HepG2 (cell line): ENCODE data around the gene SDR39U1. TPM values are rescaled to one million over a fixed set of nuclear protein-coding genes. Genes with fewer than 3 reads are reported as not detected.
A peak's percentile ranks its signal among the peaks of the same experiment; 100 is the strongest.

Experiments used
- AKAP8 ChIP-seq: sonication (generic); formaldehyde crosslinking; IDR thresholded peaks from 2 replicates; pipeline ENCODE4 v1.5.1; 2020; ENCODE audit warnings: mild to moderate bottlenecking, missing genetic modification reagents
- IRX3 ChIP-seq: sonication (generic); formaldehyde crosslinking; IDR thresholded peaks from 2 replicates; pipeline ENCODE4 v1.8.1; 2023; ENCODE audit warnings: mild to moderate bottlenecking, low read depth, missing genetic modification reagents, borderline replicate concordance
- KDM6A ChIP-seq: IDR thresholded peaks from 2 replicates; pipeline ENCODE4 v1.6.1; 2016; ENCODE audit warnings: low read depth
- LCORL ChIP-seq, 2 experiments: fragments of 450-650 bp in 1 of 2; sonication (generic) in 1 of 2; formaldehyde crosslinking in 1 of 2; IDR thresholded peaks; 2 replicates each; pipeline versions ENCODE4 v1.5.0 to v1.6.1; 2017 to 2020; ENCODE audit warnings: antibody characterized with exemption in 1 of 2, missing genetic modification reagents in 1 of 2
- MEIS2 ChIP-seq: sonication (generic); formaldehyde crosslinking; IDR thresholded peaks from 2 replicates; pipeline ENCODE4 v1.9.0; 2021; ENCODE audit warnings: mild to moderate bottlenecking, missing genetic modification reagents
- MTA3 ChIP-seq: sonication (generic); formaldehyde crosslinking; IDR thresholded peaks from 2 replicates; pipeline ENCODE4 v1.4.0; 2020; ENCODE audit warnings: missing genetic modification reagents
- NBN ChIP-seq: fragments of 450-650 bp; conservative IDR thresholded peaks from 2 replicates; pipeline ENCODE4 v1.6.1; 2017
- NR2C2 ChIP-seq: sonication (generic); formaldehyde crosslinking; IDR thresholded peaks from 2 replicates; pipeline ENCODE4 v1.4.0; 2020; ENCODE audit warnings: missing genetic modification reagents, mild to moderate bottlenecking, moderate library complexity, borderline replicate concordance
- PHF5A ChIP-seq: IDR thresholded peaks from one replicate; pipeline ENCODE4 v1.6.1; 2018; ENCODE audit warnings: low read depth, missing genetic modification reagents; ENCODE audit not compliant: unreplicated experiment
- POGZ ChIP-seq: sonication (generic); formaldehyde crosslinking; IDR thresholded peaks from 2 replicates; pipeline ENCODE4 v1.4.0; 2020; ENCODE audit warnings: mild to moderate bottlenecking, missing genetic modification reagents
- RFXANK ChIP-seq: IDR thresholded peaks from 2 replicates; pipeline ENCODE4 v1.6.1; 2016
- SOX5 ChIP-seq: IDR thresholded peaks from 2 replicates; pipeline ENCODE4 v1.6.1; 2016; ENCODE audit warnings: borderline replicate concordance
- SYNCRIP ChIP-seq: fragments of 200-400 bp; formaldehyde crosslinking; IDR thresholded peaks from 2 replicates; pipeline ENCODE4 v1.6.1; 2018; ENCODE audit warnings: mild to moderate bottlenecking, low read depth, low read length; ENCODE audit not compliant: insufficient read depth
- TARDBP ChIP-seq: sonication (generic); formaldehyde crosslinking; IDR thresholded peaks from 2 replicates; pipeline ENCODE4 v1.8.0; 2022; ENCODE audit warnings: mild to moderate bottlenecking, missing genetic modification reagents
- TSC22D2 ChIP-seq: sonication (generic); formaldehyde crosslinking; IDR thresholded peaks from 2 replicates; pipeline ENCODE4 v1.5.1; 2020; ENCODE audit warnings: missing genetic modification reagents, mild to moderate bottlenecking, borderline replicate concordance
- ZBTB38 ChIP-seq: sonication (generic); formaldehyde crosslinking; IDR thresholded peaks from 2 replicates; pipeline ENCODE4 v1.5.1; 2020; ENCODE audit warnings: mild to moderate bottlenecking, missing genetic modification reagents
- ZEB1 ChIP-seq: IDR thresholded peaks from 2 replicates; pipeline ENCODE4 v1.6.1; 2012; ENCODE audit warnings: mild to moderate bottlenecking, low read depth, inconsistent platforms; ENCODE audit not compliant: insufficient replicate concordance
- ZNF446 ChIP-seq: sonication (generic); formaldehyde crosslinking; IDR thresholded peaks from 2 replicates; pipeline ENCODE4 v1.5.0; 2020; ENCODE audit warnings: mild to moderate bottlenecking, missing genetic modification reagents
- ZNF556 ChIP-seq: sonication (generic); formaldehyde crosslinking; IDR thresholded peaks from 2 replicates; pipeline ENCODE4 v1.4.0; 2020; ENCODE audit warnings: mild to moderate bottlenecking, missing genetic modification reagents, borderline replicate concordance
- ZNF614 ChIP-seq: IDR thresholded peaks from 2 replicates; pipeline ENCODE4 v1.6.1; 2018; ENCODE audit warnings: missing biosample characterization, missing genetic modification reagents, inconsistent platforms, borderline replicate concordance
- ZNF878 ChIP-seq: sonication (generic); formaldehyde crosslinking; IDR thresholded peaks from 2 replicates; pipeline ENCODE4 v1.8.1; 2023; ENCODE audit warnings: mild to moderate bottlenecking, missing genetic modification reagents, moderate library complexity
- ZSCAN22 ChIP-seq: sonication (generic); formaldehyde crosslinking; IDR thresholded peaks from 2 replicates; pipeline ENCODE4 v1.4.0; 2020; ENCODE audit warnings: mild to moderate bottlenecking, missing genetic modification reagents
- polyA plus RNA-seq, 8 experiments: library from polyadenylated mRNA; depleted of rRNA in 3 of 8; stranded (reverse) in 7 of 8; unstranded in 1 of 8; fragments of >200 nt; fragmentation: Illumina TruSeq in 4 of 8; extraction: Trizol in 4 of 8; gene quantifications; 2 replicates each; pipeline versions ENCODE4 v1.2.1 to v1.2.3, GENCODE V29; 2011 to 2016; ENCODE audit warnings: low read depth in 4 of 8, missing spikeins in 1 of 8, mixed read lengths in 1 of 8; ENCODE audit not compliant: insufficient read depth in 1 of 8
- total RNA-seq, 5 experiments: library from RNA; depleted of rRNA; stranded (reverse); fragments of >200 nt; fragmentation: Illumina TruSeq; extraction: Trizol; gene quantifications; 2 replicates each; pipeline ENCODE4 v1.2.3, GENCODE V29; 2016; ENCODE audit warnings: low read depth in 1 of 5
- TF ChIP-seq, protein P1 (sequence below): IDR thresholded peaks from 2 replicates; pipeline ENCODE4 v1.6.1; 2018; ENCODE audit warnings: missing genetic modification reagents, mild to moderate bottlenecking, missing compliant biosample characterization
- TF ChIP-seq, protein P2 (sequence below): sonication (generic); formaldehyde crosslinking; IDR thresholded peaks from 2 replicates; pipeline ENCODE4 v1.4.0; 2020; ENCODE audit warnings: missing genetic modification reagents, borderline replicate concordance
- TF ChIP-seq, protein P3 (sequence below): sonication (generic); formaldehyde crosslinking; IDR thresholded peaks from 2 replicates; pipeline ENCODE4 v1.5.0; 2020; ENCODE audit warnings: missing genetic modification reagents

SDR39U1 gene
- total and polyA plus RNA-seq, 2 of the 13 experiments (the other 11 are each of a cell fraction or from before 2014, with no cell fraction given) = 34.4 to 129 TPM

DNA sequence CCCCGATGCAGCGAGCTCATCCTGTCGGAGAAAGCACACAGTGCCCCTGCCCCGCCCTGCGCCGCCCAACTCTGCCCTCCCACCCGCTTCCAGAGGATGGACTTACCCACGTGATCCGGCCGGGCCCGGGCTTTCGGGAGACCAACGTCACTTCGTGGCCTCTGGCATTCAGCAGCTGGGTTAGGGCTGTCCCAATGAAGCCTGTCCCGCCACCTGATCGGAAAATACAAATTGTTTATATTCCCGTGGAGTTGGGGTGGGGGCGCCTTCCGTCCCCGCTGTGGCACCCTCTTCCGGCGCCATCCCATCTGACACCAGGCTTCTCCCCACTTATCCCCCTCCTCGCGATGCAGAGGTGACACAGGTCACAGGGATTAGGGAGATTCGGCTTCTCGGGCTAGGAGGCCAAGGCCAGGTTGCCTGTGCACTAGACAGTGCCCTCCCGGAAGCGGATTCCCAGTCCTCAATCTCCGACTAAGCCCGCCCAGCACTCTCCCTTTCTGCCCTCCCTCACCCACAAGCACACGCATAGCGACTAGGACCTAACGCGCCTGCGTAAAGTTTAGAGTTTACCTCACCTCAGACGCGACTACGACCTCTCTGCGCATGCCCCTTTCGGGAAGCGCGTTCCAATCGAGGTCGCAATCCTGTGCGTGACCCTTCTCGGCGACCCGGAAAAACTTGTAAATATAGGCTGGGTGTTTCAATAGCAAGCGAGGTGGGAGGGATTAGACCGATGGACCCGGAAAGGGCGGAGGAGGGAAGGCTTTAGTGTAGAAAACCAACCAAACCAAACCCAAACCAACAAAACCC is at the start of gene SDR39U1 (continued):
- TF ChIP-seq, protein P1, sequence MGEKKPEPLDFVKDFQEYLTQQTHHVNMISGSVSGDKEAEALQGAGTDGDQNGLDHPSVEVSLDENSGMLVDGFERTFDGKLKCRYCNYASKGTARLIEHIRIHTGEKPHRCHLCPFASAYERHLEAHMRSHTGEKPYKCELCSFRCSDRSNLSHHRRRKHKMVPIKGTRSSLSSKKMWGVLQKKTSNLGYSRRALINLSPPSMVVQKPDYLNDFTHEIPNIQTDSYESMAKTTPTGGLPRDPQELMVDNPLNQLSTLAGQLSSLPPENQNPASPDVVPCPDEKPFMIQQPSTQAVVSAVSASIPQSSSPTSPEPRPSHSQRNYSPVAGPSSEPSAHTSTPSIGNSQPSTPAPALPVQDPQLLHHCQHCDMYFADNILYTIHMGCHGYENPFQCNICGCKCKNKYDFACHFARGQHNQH (CRISPR knock-in tag) = peak; percentile 98
- TF ChIP-seq ZSCAN22 (CRISPR knock-in tag) (no peak), ZNF556 (peak; percentile 95), NR2C2 (CRISPR knock-in tag) (peak; percentile 100), RFXANK (peak; percentile 74; the same call in 1 of the 2 replicates), SYNCRIP (no peak), PHF5A (no peak), ZNF614 (CRISPR knock-in tag) (peak; percentile 96), ZEB1 (no peak), LCORL (IDR thresholded peaks at IDR 0.05) (no peak; the same call in 1 of the 2 replicates), LCORL (CRISPR knock-in tag; IDR thresholded peaks at IDR 0.05) (peak; percentile 92), POGZ (CRISPR knock-in tag) (peak; percentile 85), NBN (no peak), KDM6A (peak; percentile 11), TARDBP (CRISPR knock-in tag) (peak; percentile 93), ZNF878 (CRISPR knock-in tag) (peak; percentile 96), MTA3 (CRISPR knock-in tag) (0 out of 2 replicates have a peak, but pooled peaks have one; percentile 5), TSC22D2 (peak; percentile 88; the same call in 1 of the 2 replicates), ZBTB38 (CRISPR knock-in tag) (peak; percentile 93), AKAP8 (CRISPR knock-in tag) (peak; percentile 95), MEIS2 (peak; percentile 95), IRX3 (CRISPR knock-in tag) (peak; percentile 43; the same call in 1 of the 2 replicates), ZNF446 (CRISPR knock-in tag) (peak; percentile 97), SOX5 (CRISPR knock-in tag) (peak; percentile 44; the same call in 1 of the 2 replicates)
- TF ChIP-seq, protein P2, sequence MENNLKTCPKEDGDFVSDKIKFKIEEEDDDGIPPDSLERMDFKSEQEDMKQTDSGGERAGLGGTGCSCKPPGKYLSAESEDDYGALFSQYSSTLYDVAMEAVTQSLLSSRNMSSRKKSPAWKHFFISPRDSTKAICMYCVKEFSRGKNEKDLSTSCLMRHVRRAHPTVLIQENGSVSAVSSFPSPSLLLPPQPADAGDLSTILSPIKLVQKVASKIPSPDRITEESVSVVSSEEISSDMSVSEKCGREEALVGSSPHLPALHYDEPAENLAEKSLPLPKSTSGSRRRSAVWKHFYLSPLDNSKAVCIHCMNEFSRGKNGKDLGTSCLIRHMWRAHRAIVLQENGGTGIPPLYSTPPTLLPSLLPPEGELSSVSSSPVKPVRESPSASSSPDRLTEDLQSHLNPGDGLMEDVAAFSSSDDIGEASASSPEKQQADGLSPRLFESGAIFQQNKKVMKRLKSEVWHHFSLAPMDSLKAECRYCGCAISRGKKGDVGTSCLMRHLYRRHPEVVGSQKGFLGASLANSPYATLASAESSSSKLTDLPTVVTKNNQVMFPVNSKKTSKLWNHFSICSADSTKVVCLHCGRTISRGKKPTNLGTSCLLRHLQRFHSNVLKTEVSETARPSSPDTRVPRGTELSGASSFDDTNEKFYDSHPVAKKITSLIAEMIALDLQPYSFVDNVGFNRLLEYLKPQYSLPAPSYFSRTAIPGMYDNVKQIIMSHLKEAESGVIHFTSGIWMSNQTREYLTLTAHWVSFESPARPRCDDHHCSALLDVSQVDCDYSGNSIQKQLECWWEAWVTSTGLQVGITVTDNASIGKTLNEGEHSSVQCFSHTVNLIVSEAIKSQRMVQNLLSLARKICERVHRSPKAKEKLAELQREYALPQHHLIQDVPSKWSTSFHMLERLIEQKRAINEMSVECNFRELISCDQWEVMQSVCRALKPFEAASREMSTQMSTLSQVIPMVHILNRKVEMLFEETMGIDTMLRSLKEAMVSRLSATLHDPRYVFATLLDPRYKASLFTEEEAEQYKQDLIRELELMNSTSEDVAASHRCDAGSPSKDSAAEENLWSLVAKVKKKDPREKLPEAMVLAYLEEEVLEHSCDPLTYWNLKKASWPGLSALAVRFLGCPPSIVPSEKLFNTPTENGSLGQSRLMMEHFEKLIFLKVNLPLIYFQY (CRISPR knock-in tag) = peak; percentile 67; the same call in 1 of the 2 replicates
- TF ChIP-seq, protein P3, sequence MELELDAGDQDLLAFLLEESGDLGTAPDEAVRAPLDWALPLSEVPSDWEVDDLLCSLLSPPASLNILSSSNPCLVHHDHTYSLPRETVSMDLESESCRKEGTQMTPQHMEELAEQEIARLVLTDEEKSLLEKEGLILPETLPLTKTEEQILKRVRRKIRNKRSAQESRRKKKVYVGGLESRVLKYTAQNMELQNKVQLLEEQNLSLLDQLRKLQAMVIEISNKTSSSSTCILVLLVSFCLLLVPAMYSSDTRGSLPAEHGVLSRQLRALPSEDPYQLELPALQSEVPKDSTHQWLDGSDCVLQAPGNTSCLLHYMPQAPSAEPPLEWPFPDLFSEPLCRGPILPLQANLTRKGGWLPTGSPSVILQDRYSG = no peak; the same call in none of the 2 replicates
